MM.1S (cell line): ENCODE results near the gene SLC24A4.

Source experiments
- DNase-seq: peaks from one replicate; pipeline ENCODE4 v3.0.0-alpha.2; 2015
- H2AFZ ChIP-seq: fragments of 300-600 bp; sonication (generic); 2 replicates; pipeline ENCODE4 v1.6.0; 2016; ENCODE audit warnings: antibody characterized with exemption, low read length
- H3F3A ChIP-seq: fragments of 300-600 bp; sonication (generic); 2 replicates; pipeline ENCODE4 v1.6.1; 2016; ENCODE audit warnings: mild to moderate bottlenecking, antibody characterized with exemption, low read length, moderate library complexity, mixed read lengths; ENCODE audit not compliant: insufficient read depth
- H3K27ac ChIP-seq: fragments of 300-600 bp; sonication (generic); 2 replicates; pipeline ENCODE4 v1.5.1; 2016; ENCODE audit warnings: mild to moderate bottlenecking, low read length
- H3K27me3 ChIP-seq: fragments of 300-600 bp; sonication (generic); replicated peaks from 2 replicates; pipeline ENCODE4 v1.6.0; 2016; ENCODE audit warnings: low read length; ENCODE audit not compliant: insufficient read depth
- H3K36me3 ChIP-seq: fragments of 300-600 bp; sonication (generic); replicated peaks from 2 replicates; pipeline ENCODE4 v1.6.1; 2016; ENCODE audit warnings: mild to moderate bottlenecking, low read length, mixed read lengths; ENCODE audit not compliant: insufficient read depth
- H3K4me1 ChIP-seq: fragments of 300-600 bp; sonication (generic); 2 replicates; pipeline ENCODE4 v1.6.1; 2016; ENCODE audit warnings: low read length, mixed read lengths
- H3K4me2 ChIP-seq: fragments of 300-600 bp; sonication (generic); 2 replicates; pipeline ENCODE4 v1.6.0; 2016; ENCODE audit warnings: low read depth, low read length
- H3K4me3 ChIP-seq: fragments of 300-600 bp; sonication (generic); 2 replicates; pipeline ENCODE4 v1.5.1; 2016; ENCODE audit warnings: low read length, mixed read lengths
- H3K79me2 ChIP-seq: fragments of 300-600 bp; sonication (generic); 2 replicates; pipeline ENCODE4 v1.6.1; 2016; ENCODE audit warnings: mixed run types, low read length, mixed read lengths
- H3K9ac ChIP-seq: fragments of 300-600 bp; sonication (generic); 2 replicates; pipeline ENCODE4 v1.6.1; 2016; ENCODE audit warnings: low read length, mixed read lengths
- H3K9me2 ChIP-seq: fragments of 300-600 bp; sonication (generic); replicated peaks from 2 replicates; pipeline ENCODE4 v1.6.1; 2016; ENCODE audit warnings: mild to moderate bottlenecking, low read length, mixed read lengths; ENCODE audit not compliant: insufficient read depth
- H3K9me3 ChIP-seq: fragments of 300-600 bp; sonication (generic); replicated peaks from 2 replicates; pipeline ENCODE4 v1.6.1; 2016; ENCODE audit warnings: mild to moderate bottlenecking, low read length, mixed read lengths; ENCODE audit not compliant: insufficient read depth
- H4K20me1 ChIP-seq: fragments of 300-600 bp; sonication (generic); 2 replicates; pipeline ENCODE4 v1.6.1; 2016; ENCODE audit warnings: mild to moderate bottlenecking, low read length, moderate library complexity, mixed read lengths; ENCODE audit not compliant: insufficient read depth
- EZH2 ChIP-seq: fragments of 300-600 bp; sonication (generic); optimal IDR thresholded peaks from 2 replicates; pipeline ENCODE3; 2017; ENCODE audit warnings: low read depth, mild to moderate bottlenecking, antibody characterized with exemption, low read length, mixed read lengths
- EZH2phosphoT487 ChIP-seq: fragments of 300-600 bp; sonication (generic); IDR thresholded peaks from 2 replicates; pipeline ENCODE4 v1.6.1; 2018; ENCODE audit warnings: antibody characterized with exemption, low read length
- TF ChIP-seq, protein P1 (sequence below): fragments of 300-600 bp; sonication (generic); IDR thresholded peaks from 2 replicates; pipeline ENCODE4 v1.5.1; 2016; ENCODE audit warnings: antibody characterized with exemption, low read length, mixed read lengths

Gene SLC24A4

DNA sequence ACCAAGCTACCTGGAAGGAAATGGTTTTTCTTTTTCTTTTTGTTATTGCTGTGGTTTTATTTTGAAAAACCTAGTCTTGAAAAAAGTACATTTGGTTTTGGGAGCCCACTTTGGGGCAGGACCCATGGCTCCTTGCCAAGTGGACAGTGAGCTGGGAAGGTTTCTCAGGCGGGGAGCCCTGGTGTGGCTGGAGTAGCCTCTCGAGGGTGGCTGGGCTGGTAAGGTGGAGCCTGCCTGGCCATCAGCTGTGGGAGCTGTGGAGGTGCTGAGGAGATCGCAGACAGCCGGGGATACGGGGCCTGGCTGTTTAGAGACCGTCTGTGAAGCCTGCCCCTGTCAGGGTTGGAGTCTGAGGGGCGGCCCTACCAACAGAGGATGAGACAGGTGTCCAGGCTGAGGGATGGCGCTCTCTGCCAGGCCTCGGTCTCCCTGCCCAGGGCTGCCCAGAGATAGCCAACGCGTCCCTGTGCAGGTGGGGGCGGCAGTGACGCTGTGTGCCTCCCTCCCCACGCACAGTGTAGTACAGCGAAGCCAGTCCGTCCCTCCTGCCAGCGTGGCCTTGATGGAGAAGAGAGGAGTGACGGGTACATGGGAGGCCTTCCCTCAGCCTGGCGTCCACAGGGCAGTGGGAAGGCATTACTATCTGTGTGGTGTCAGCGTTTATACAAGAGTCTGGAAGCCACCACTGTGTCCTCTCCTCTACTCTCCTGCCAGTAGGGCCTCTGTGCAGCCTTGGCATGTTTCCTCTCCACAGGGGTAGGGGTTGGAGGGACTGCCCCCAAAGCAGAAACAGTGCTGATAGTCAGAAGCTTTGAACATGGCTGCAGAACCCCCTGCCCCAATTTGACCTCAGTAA, 196.5 kb downstream of the SLC24A4 start:
- Histone ChIP-seq H3K4me1 (no peaks in the 10 kb centered on the region), H3K9ac (no peak overlapping the region), H3K27me3 (peaks cover 5% of the 10 kb centered on the region), H3K79me2 (no peaks in the 10 kb centered on the region), H3F3A (no peaks in the 10 kb centered on the region), H2AFZ (no peak overlapping the region), H3K9me2 (no peaks in the 10 kb centered on the region), H3K36me3 (no peaks in the 10 kb centered on the region), H3K4me2 (no peak overlapping the region), H3K27ac (no peak overlapping the region), H3K9me3 (no peaks in the 10 kb centered on the region), H4K20me1 (no peaks in the 10 kb centered on the region), H3K4me3 (no peak overlapping the region)
- DNase-seq = no peak
- TF ChIP-seq, protein P1, sequence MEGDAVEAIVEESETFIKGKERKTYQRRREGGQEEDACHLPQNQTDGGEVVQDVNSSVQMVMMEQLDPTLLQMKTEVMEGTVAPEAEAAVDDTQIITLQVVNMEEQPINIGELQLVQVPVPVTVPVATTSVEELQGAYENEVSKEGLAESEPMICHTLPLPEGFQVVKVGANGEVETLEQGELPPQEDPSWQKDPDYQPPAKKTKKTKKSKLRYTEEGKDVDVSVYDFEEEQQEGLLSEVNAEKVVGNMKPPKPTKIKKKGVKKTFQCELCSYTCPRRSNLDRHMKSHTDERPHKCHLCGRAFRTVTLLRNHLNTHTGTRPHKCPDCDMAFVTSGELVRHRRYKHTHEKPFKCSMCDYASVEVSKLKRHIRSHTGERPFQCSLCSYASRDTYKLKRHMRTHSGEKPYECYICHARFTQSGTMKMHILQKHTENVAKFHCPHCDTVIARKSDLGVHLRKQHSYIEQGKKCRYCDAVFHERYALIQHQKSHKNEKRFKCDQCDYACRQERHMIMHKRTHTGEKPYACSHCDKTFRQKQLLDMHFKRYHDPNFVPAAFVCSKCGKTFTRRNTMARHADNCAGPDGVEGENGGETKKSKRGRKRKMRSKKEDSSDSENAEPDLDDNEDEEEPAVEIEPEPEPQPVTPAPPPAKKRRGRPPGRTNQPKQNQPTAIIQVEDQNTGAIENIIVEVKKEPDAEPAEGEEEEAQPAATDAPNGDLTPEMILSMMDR = no peak
- TF ChIP-seq EZH2 (no peak), EZH2phosphoT487 (no peak)

DNA sequence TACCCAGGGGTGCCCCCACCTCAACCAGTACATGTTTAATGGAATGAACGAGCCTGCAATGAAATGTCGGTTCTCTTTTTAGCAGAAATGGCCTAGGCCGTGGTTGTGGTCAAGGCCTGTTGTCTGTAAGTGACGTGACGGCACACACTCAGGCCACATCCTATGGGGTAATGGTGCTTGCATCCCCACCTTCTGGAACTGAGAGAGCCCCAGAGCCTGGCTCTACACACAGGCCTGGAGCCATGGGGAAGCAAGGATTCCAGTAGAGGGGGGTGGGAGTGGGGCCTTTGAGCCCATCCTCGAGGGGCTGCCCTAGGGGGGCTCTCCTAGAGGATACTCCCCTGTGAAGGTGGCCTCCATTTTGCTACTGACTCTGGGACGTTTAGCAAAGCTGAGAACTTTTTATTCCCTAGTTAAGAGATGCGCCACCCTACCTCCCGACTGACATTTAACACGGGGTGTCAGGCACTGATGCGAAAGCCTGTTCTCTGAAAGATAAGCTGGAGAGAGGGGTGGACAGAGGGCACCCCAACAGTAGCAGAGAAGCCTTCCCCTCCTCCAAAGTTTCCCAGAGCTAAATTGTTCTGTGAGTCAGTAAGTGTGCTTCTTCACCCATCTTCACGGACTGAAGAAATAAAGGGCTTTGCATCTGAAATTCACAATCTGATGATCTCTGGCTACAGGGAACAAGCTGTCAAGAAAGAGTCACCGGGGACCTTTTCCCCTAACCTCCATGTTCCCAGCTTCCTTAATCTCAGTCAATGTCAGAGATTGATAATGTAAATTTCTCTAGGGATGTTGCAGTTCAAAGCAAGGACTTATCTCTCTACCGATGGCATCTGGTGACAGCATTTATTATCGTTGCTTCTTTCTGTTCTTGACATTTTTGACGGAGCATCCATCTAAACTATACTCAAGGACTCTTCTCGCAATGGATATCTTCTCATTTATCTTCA, 197.4 kb downstream of the SLC24A4 start:
- no peaks in the 10 kb centered on the region for H3K79me2 ChIP-seq
- TF ChIP-seq EZH2 (no peak), EZH2phosphoT487 (no peak)
- TF ChIP-seq, protein P1 = no peak

DNA sequence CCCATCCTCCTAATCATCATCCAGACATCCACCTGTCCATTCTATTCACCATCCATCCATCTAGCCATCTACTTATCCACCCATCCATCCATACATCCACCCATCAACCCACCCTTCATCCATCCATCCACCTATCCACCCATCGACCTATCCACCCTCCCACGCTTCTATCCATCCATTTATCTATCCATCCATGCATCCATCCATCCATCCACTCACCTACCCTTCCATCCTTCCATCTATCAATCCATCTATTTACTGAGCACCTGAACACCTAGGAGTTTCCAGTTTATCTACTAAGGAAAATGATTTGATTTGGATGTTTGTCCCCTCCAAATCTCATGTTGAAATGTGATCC, 198.1 kb downstream of the SLC24A4 start:
- Histone ChIP-seq H3K4me3 (no peak overlapping the region), H3F3A (no peaks in the 10 kb centered on the region), H3K9me2 (no peaks in the 10 kb centered on the region), H3K27ac (no peak overlapping the region), H3K4me2 (no peak overlapping the region), H3K27me3 (no peaks in the 10 kb centered on the region), H3K9ac (no peak overlapping the region), H3K9me3 (no peaks in the 10 kb centered on the region), H4K20me1 (no peaks in the 10 kb centered on the region), H3K79me2 (no peaks in the 10 kb centered on the region), H3K36me3 (no peaks in the 10 kb centered on the region), H2AFZ (no peak overlapping the region), H3K4me1 (no peaks in the 10 kb centered on the region)
- TF ChIP-seq EZH2 = no peak
- no peak for TF ChIP-seq EZH2phosphoT487
- TF ChIP-seq, protein P1 = no peak
- DNase-seq = no peak

More for the DNA sequence above, 197.4 kb downstream of the SLC24A4 start:
- H3K9ac ChIP-seq = no peak overlapping the region
- no peaks in the 10 kb centered on the region for H3F3A ChIP-seq
- H3K27me3 ChIP-seq = peaks cover under 1% of the 10 kb centered on the region; the same call in 1 of the 2 replicates
- no peak for DNase-seq
- no peaks in the 10 kb centered on the region for H4K20me1 ChIP-seq
- no peaks in the 10 kb centered on the region for H3K9me2 ChIP-seq
- H3K4me1 ChIP-seq = no peaks in the 10 kb centered on the region
- no peaks in the 10 kb centered on the region for H3K9me3 ChIP-seq
- no peak overlapping the region for H2AFZ ChIP-seq
- no peak overlapping the region for H3K27ac ChIP-seq
- H3K36me3 ChIP-seq = no peaks in the 10 kb centered on the region
- H3K4me2 ChIP-seq = no peak overlapping the region
- no peak overlapping the region for H3K4me3 ChIP-seq
